CD14-positive monocyte (primary cell): ENCODE measurements around the gene EPB41L4A. TPM values are rescaled to one million over a fixed set of nuclear protein-coding genes. Genes with fewer than 3 reads are reported as not detected.
A peak's percentile ranks its signal among the peaks of the same experiment; 100 is the strongest.

Experiments
- DNase-seq, 3 donors: peaks; one replicate each; pipeline ENCODE4 v3.0.0-alpha.2; 2011 to 2022
- H2AFZ ChIP-seq: 2 replicates; pipeline ENCODE4 v1.6.0; 2012; ENCODE audit warnings: mild to moderate bottlenecking, low read depth, low read length, inconsistent platforms; ENCODE audit not compliant: insufficient read depth, poor library complexity, severe bottlenecking
- H3K27ac ChIP-seq, 2 donors: 1 replicate in 1 of 2; 2 replicates in 1 of 2; pipeline ENCODE4 v1.5.1; 2012 to 2013; ENCODE audit warnings: low read length in 2 of 2, control low read depth in 1 of 2, inconsistent platforms in 1 of 2, low read depth in 1 of 2, mild to moderate bottlenecking in 1 of 2
- H3K27me3 ChIP-seq, 2 donors: one replicate each; pipeline versions ENCODE4 v1.6.0 to v1.6.1; 2011 to 2013; ENCODE audit warnings: low read length in 2 of 2; ENCODE audit not compliant: control insufficient read depth in 2 of 2, insufficient read depth in 2 of 2
- H3K36me3 ChIP-seq, 2 donors: replicated peaks in 1 of 2; 1 replicate in 1 of 2; 2 replicates in 1 of 2; pipeline versions ENCODE4 v1.5.1 to v1.6.1; 2012 to 2013; ENCODE audit warnings: low read length in 2 of 2, control low read depth in 1 of 2, inconsistent platforms in 1 of 2, mild to moderate bottlenecking in 1 of 2; ENCODE audit not compliant: insufficient read depth in 2 of 2, control insufficient read depth in 1 of 2
- H3K4me1 ChIP-seq, 2 donors: 1 replicate in 1 of 2; 2 replicates in 1 of 2; pipeline versions ENCODE4 v1.5.1 to v1.6.1; 2012 to 2013; ENCODE audit warnings: low read length in 2 of 2, control low read depth in 1 of 2, inconsistent platforms in 1 of 2, mild to moderate bottlenecking in 1 of 2, moderate library complexity in 1 of 2; ENCODE audit not compliant: insufficient read depth in 2 of 2, control insufficient read depth in 1 of 2
- H3K4me2 ChIP-seq: replicated peaks from 2 replicates; pipeline ENCODE3; 2012; ENCODE audit warnings: low read length, moderate library complexity, mild to moderate bottlenecking; ENCODE audit not compliant: poor library complexity, severe bottlenecking; ENCODE audit errors: extremely low read depth
- H3K4me3 ChIP-seq, 3 experiments: fragments of 200-600 bp in 1 of 3; sonication (generic) in 1 of 3; replicated peaks in 1 of 3; 1 replicate in 2 of 3; 2 replicates in 1 of 3; pipeline ENCODE4 v1.5.1; 2011 to 2013; ENCODE audit warnings: low read length in 3 of 3, mild to moderate bottlenecking in 3 of 3, control low read depth in 2 of 3, low read depth in 2 of 3, inconsistent platforms in 1 of 3, moderate library complexity in 1 of 3
- H3K79me2 ChIP-seq: 2 replicates; pipeline ENCODE4 v1.6.0; 2012; ENCODE audit warnings: mild to moderate bottlenecking, control low read depth, inconsistent platforms, low read length, moderate library complexity; ENCODE audit not compliant: insufficient read depth
- H3K9ac ChIP-seq: 2 replicates; pipeline ENCODE4 v1.6.0; 2017; ENCODE audit warnings: low read length, mild to moderate bottlenecking; ENCODE audit not compliant: insufficient read depth, poor library complexity, severe bottlenecking
- H3K9me3 ChIP-seq, 2 donors: replicated peaks in 1 of 2; 1 replicate in 1 of 2; 2 replicates in 1 of 2; pipeline versions ENCODE4 v1.5.1 to v1.6.1; 2012 to 2013; ENCODE audit warnings: low read length in 2 of 2, control low read depth in 1 of 2; ENCODE audit not compliant: control insufficient read depth in 1 of 2, insufficient read depth in 1 of 2
- H4K20me1 ChIP-seq: 2 replicates; pipeline ENCODE4 v1.6.0; 2012; ENCODE audit warnings: mild to moderate bottlenecking, low read length, control low read depth, moderate library complexity; ENCODE audit not compliant: insufficient read depth
- H3K27ac Mint-ChIP-seq, 7 donors: one replicate each; pipeline ENCODE4 v1.8.0; 2020; ENCODE audit warnings: mild to moderate bottlenecking in 7 of 7, mixed read lengths in 7 of 7, moderate library complexity in 6 of 7, inconsistent platforms in 2 of 7
- H3K27me3 Mint-ChIP-seq, 3 donors: one replicate each; pipeline ENCODE4 v1.8.0; 2021 to 2022; ENCODE audit warnings: low read depth in 3 of 3, mild to moderate bottlenecking in 3 of 3, mixed read lengths in 3 of 3, moderate library complexity in 3 of 3, inconsistent platforms in 1 of 3
- H3K36me3 Mint-ChIP-seq, 2 donors: one replicate each; pipeline ENCODE4 v1.8.0; 2020; ENCODE audit warnings: mixed read lengths in 2 of 2, inconsistent platforms in 1 of 2, mild to moderate bottlenecking in 1 of 2
- H3K4me1 Mint-ChIP-seq: one replicate; pipeline ENCODE4 v1.8.0; 2020; ENCODE audit warnings: mild to moderate bottlenecking, mixed read lengths
- H3K4me3 Mint-ChIP-seq, 2 donors: one replicate each; pipeline ENCODE4 v1.8.0; 2020; ENCODE audit warnings: mild to moderate bottlenecking in 2 of 2, mixed read lengths in 2 of 2, moderate library complexity in 1 of 2
- H3K9me3 Mint-ChIP-seq, 7 donors: one replicate each; pipeline ENCODE4 v1.8.0; 2020 to 2022; ENCODE audit warnings: mixed read lengths in 7 of 7, mild to moderate bottlenecking in 6 of 7, moderate library complexity in 6 of 7, inconsistent platforms in 2 of 7
- whole genome bisulfite sequencing: methylation state at CpG from one replicate; pipeline ENCODE4 v1.1.5; 2013; ENCODE audit warnings: missing lambda C conversion rate; ENCODE audit not compliant: insufficient coverage; 5-methylcytosine and 5-hydroxymethylcytosine counted together
- intact Hi-C, 2 donors: fragments of 100-400 bp; cut with micrococcal nuclease; formaldehyde crosslinking; loops; one replicate each; pipeline versions ENCODE4 v1.15.0 to v1.15.1; 2023
- polyA plus RNA-seq, 3 donors: library from polyadenylated mRNA; depleted of rRNA in 1 of 3; unstranded in 2 of 3; stranded (reverse) in 1 of 3; fragments of 300-500 nt in 2 of 3; fragments of >200 nt in 1 of 3; fragmentation: Illumina TruSeq in 2 of 3; gene quantifications; 1 replicate in 2 of 3; 2 replicates in 1 of 3; pipeline ENCODE4 v1.2.3, GENCODE V29; 2012 to 2021
- TF ChIP-seq, protein P1 (sequence below): fragments of 200-600 bp; IDR thresholded peaks from one replicate; pipeline ENCODE4 v1.8.0; 2022; ENCODE audit warnings: antibody characterized with exemption, mild to moderate bottlenecking

EPB41L4A gene
- polyA plus RNA-seq, 3 donors = 0.01 to 0.05 TPM; not detected in 1

DNA sequence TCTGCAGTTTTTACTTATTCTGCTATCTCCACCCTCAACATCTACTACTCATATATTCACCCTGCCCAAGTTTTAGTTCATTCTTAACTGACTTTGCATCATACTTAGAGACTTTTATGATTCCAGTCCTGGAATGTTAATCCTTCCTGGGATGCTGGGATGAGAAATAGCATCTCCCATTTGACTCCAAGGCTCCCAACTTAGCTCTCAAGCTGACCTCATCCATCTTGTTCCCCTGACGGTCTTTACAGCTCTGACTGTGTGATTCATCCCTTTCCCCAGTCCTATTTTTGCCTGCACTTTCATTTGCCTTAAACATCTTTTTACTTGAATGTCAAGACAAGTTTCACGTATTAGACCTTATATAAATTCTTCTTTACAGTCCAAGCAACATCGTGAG, 297.8 kb downstream of the EPB41L4A start:
- Mint-ChIP-seq H3K36me3 (no peaks in the 10 kb centered on the region), H3K27ac (no peak overlapping the region), H3K4me3 (no peak overlapping the region), H3K27me3 (no peaks in the 10 kb centered on the region), H3K4me1 (peaks cover 47% of the 10 kb centered on the region), H3K9me3 (peaks cover 0 to 5% (median 0%) of the 10 kb centered on the region in 7 donors)
- no peak overlapping the region for H3K9ac ChIP-seq
- TF ChIP-seq, protein P1, sequence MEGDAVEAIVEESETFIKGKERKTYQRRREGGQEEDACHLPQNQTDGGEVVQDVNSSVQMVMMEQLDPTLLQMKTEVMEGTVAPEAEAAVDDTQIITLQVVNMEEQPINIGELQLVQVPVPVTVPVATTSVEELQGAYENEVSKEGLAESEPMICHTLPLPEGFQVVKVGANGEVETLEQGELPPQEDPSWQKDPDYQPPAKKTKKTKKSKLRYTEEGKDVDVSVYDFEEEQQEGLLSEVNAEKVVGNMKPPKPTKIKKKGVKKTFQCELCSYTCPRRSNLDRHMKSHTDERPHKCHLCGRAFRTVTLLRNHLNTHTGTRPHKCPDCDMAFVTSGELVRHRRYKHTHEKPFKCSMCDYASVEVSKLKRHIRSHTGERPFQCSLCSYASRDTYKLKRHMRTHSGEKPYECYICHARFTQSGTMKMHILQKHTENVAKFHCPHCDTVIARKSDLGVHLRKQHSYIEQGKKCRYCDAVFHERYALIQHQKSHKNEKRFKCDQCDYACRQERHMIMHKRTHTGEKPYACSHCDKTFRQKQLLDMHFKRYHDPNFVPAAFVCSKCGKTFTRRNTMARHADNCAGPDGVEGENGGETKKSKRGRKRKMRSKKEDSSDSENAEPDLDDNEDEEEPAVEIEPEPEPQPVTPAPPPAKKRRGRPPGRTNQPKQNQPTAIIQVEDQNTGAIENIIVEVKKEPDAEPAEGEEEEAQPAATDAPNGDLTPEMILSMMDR = no peak
- WGBS = 82% methylated on average over 1 of the region's 3 CpGs
- intact Hi-C loops = no loop called here
- peaks cover 24 to 49% of the 10 kb centered on the region in 2 donors for H3K4me1 ChIP-seq
- H3K27ac ChIP-seq = no peak overlapping the region
- H3K36me3 ChIP-seq = no peaks in the 10 kb centered on the region
- DNase-seq = no peak
- H4K20me1 ChIP-seq = no peaks in the 10 kb centered on the region
- no peaks in the 10 kb centered on the region for H3K79me2 ChIP-seq
- H3K4me2 ChIP-seq = no peak overlapping the region
- H2AFZ ChIP-seq = no peak overlapping the region
- no peaks in the 10 kb centered on the region for H3K9me3 ChIP-seq
- H3K27me3 ChIP-seq = no peaks in the 10 kb centered on the region
- H3K4me3 ChIP-seq = no peak overlapping the region

DNA sequence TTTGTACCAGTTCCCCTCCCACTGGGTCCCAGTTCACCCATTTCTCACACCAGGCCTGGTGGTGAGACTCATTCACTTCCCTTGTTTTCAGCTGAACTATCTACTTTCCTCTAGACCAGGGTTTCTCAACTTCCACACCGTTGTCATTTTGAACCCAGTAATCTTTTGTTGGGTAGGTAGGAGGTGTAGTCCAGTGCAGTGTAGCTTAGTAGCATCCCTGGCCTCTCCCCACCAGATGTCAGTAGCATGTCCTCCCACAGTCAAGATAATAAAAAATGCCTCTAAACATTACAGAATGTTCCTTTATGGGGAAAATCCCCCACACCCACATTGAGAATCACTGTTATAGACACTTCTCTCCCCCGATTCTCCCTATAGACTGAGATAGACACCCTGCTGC, 299.1 kb downstream of the EPB41L4A start:
- Mint-ChIP-seq H3K4me3 (no peak overlapping the region), H3K4me1 (peaks cover 45% of the 10 kb centered on the region), H3K9me3 (peaks cover 0 to 5% (median 0%) of the 10 kb centered on the region in 7 donors), H3K36me3 (peaks cover 0 to 2% of the 10 kb centered on the region in 2 donors), H3K27ac (peak overlapping the region in 1 of 7 donors; percentile 12), H3K27me3 (no peaks in the 10 kb centered on the region)
- Histone ChIP-seq H3K27me3 (no peaks in the 10 kb centered on the region), H3K4me3 (no peak overlapping the region), H3K4me2 (no peak overlapping the region), H3K36me3 (no peaks in the 10 kb centered on the region), H3K4me1 (peaks cover 24 to 45% of the 10 kb centered on the region in 2 donors), H2AFZ (no peak overlapping the region), H4K20me1 (no peaks in the 10 kb centered on the region), H3K27ac (no peak overlapping the region), H3K79me2 (no peaks in the 10 kb centered on the region), H3K9ac (no peak overlapping the region), H3K9me3 (no peaks in the 10 kb centered on the region)
- TF ChIP-seq, protein P1 = no peak
- WGBS = 90% methylated on average over 1 of the region's 2 CpGs
- intact Hi-C loops = no loop called here
- DNase-seq = no peak
